ENCODE data around the gene DYNC1LI2. TPM values are rescaled to one million over a fixed set of nuclear protein-coding genes. Genes with fewer than 3 reads are reported as not detected.

DYNC1LI2 gene
- total and polyA plus RNA-seq, 2 of the 8 experiments (the other 6 are each of a cell fraction or from before 2014, with no cell fraction given), result 35.0 to 70.8 TPM

- CTCF ChIA-PET (ENCODE audit: partially characterized antibody), result interaction anchor here (0.6 to 11.3 kb wide), 21 partner anchors 9 to 167 kb away, joined by 3 to 170 read pairs (median 4); partner anchors contain the start of gene DYNC1LI2
- no peak overlapping the region for H3K23ac ChIP-seq (ENCODE audit: insufficient read length)
- H4K91ac ChIP-seq (replicated peaks; ENCODE audit: insufficient read length, low read length), result no peak overlapping the region
- H2AK5ac ChIP-seq (ENCODE audit: low read depth, low read length), result no peak overlapping the region
- peaks cover 8% of the 10 kb centered on the region for H3K79me1 ChIP-seq (ENCODE audit: low read depth, low read length)
- H2BK5ac ChIP-seq (ENCODE audit: low read depth, low read length), result no peak overlapping the region
- no peaks in the 10 kb centered on the region for H3K23me2 ChIP-seq (ENCODE audit: low read depth, low read length)
- peaks cover 0 to 8% (median 5%) of the 10 kb centered on the region in 4 experiments; a peak in 3 of 7 replicates for H3K4me1 ChIP-seq (replicated peaks in 1 of 4; ENCODE audit: control insufficient read depth in 3 of 4, insufficient read depth in 4 of 4, low read length in 3 of 4)
- H2AFZ ChIP-seq (ENCODE audit: low read length), result no peak overlapping the region
- WGBS, 2 experiments (ENCODE audit: extremely low coverage in 1 of 2, insufficient coverage in 1 of 2, insufficient read length in 1 of 2, insufficient replicate concordance in 2 of 2, low coverage in 1 of 2, low lambda C conversion rate in 2 of 2, missing lambda C conversion rate in 1 of 2), result 39% methylated on average over 2 of the region's 2 CpGs; no CpG with 5 or more reads in 1 of the 2 experiments
- no peak overlapping the region for H3K14ac ChIP-seq (ENCODE audit: insufficient read length)
- no peak overlapping the region for H3K4ac ChIP-seq (replicated peaks; ENCODE audit: insufficient read length, low read depth, low read length)
- H4K8ac ChIP-seq (ENCODE audit: extremely low read depth, insufficient read depth, low read length), result no peak overlapping the region
- no peak overlapping the region for H3K27ac ChIP-seq (ENCODE audit: low read depth, low read length)
- TF ChIP-seq CEBPB (IDR thresholded peaks at IDR 0.05; ENCODE audit: low read depth, low read length) (no peak), SIN3A (conservative IDR thresholded peaks at IDR 0.05 in 1 of 2, IDR thresholded peaks at IDR 0.05 in 1 of 2; ENCODE audit: low read depth in 1 of 2, low read length in 2 of 2) (0 out of 4 replicates have a peak, but pooled peaks of 1 of the 2 experiments have one; percentile 28), RXRA (IDR thresholded peaks at IDR 0.05; ENCODE audit: insufficient read depth, low read depth, low read length) (no peak), RAD21 (IDR thresholded peaks at IDR 0.05 in 1 of 2, conservative IDR thresholded peaks at IDR 0.05 in 1 of 2; ENCODE audit: low read depth in 2 of 2, low read length in 2 of 2) (peak; percentile 12 to 25; a peak in 1 of 4 replicates)
- TF ChIP-seq, protein P1, sequence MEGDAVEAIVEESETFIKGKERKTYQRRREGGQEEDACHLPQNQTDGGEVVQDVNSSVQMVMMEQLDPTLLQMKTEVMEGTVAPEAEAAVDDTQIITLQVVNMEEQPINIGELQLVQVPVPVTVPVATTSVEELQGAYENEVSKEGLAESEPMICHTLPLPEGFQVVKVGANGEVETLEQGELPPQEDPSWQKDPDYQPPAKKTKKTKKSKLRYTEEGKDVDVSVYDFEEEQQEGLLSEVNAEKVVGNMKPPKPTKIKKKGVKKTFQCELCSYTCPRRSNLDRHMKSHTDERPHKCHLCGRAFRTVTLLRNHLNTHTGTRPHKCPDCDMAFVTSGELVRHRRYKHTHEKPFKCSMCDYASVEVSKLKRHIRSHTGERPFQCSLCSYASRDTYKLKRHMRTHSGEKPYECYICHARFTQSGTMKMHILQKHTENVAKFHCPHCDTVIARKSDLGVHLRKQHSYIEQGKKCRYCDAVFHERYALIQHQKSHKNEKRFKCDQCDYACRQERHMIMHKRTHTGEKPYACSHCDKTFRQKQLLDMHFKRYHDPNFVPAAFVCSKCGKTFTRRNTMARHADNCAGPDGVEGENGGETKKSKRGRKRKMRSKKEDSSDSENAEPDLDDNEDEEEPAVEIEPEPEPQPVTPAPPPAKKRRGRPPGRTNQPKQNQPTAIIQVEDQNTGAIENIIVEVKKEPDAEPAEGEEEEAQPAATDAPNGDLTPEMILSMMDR (IDR thresholded peaks at IDR 0.05; ENCODE audit: control extremely low read depth in 1 of 3, insufficient read depth in 1 of 3, low read depth in 1 of 3, low read length in 3 of 3), result peak; percentile 29 to 60 (median 47); a peak in 3 of 4 replicates
- H3K79me2 ChIP-seq (ENCODE audit: control insufficient read depth in 1 of 2, insufficient read depth in 2 of 2, low read length in 2 of 2), result peaks cover 3 to 60% of the 10 kb centered on the region in 2 experiments; a peak in 2 of 4 replicates
- H4K20me1 ChIP-seq (replicated peaks in 1 of 2; ENCODE audit: control insufficient read depth in 1 of 2, insufficient read depth in 2 of 2, low read length in 2 of 2), result peaks cover 6 to 16% of the 10 kb centered on the region in 2 experiments
- H3K27me3 ChIP-seq (replicated peaks in 1 of 4; ENCODE audit: control insufficient read depth in 3 of 4, extremely low read depth in 1 of 4, insufficient read depth in 3 of 4, low read length in 3 of 4), result no peaks in the 10 kb centered on the region
- no peak overlapping the region for H2BK120ac ChIP-seq (replicated peaks; ENCODE audit: low read depth, low read length)
- H3K4me2 ChIP-seq (ENCODE audit: insufficient read depth in 1 of 2, low read depth in 2 of 2, low read length in 2 of 2), result peak overlapping the region in 1 of 2 experiments; percentile 36; a peak in 1 of 4 replicates
- peaks cover 11 to 80% (median 52%) of the 10 kb centered on the region in 4 experiments for H3K36me3 ChIP-seq (ENCODE audit: control insufficient read depth in 2 of 4, insufficient read depth in 4 of 4, low read length in 3 of 4)
- no peaks in the 10 kb centered on the region for H3K9me3 ChIP-seq (ENCODE audit: insufficient read depth in 2 of 2, low read depth in 1 of 2, low read length in 1 of 2)
- no peak overlapping the region for H3K9ac ChIP-seq (replicated peaks in 1 of 4; ENCODE audit: extremely low read depth in 1 of 4, low read depth in 3 of 4, low read length in 3 of 4)
- FAIRE-seq (no peak), DNase-seq (ENCODE audit: low read depth in 1 of 2, low spot score in 2 of 2) (no peak)
- H2BK12ac ChIP-seq (ENCODE audit: low read depth, low read length), result no peak overlapping the region
- no peak overlapping the region for H2BK15ac ChIP-seq (ENCODE audit: low read length)
- no peak overlapping the region for H3K56ac ChIP-seq (replicated peaks; ENCODE audit: insufficient read length, low read depth, low read length)
- H4K5ac ChIP-seq (ENCODE audit: insufficient read length, low read depth, low read length), result no peak overlapping the region
- H3K4me3 ChIP-seq (ENCODE audit: extremely low read depth in 1 of 4, insufficient read depth in 2 of 4, low read depth in 3 of 4, low read length in 4 of 4), result no peak overlapping the region
- H3K18ac ChIP-seq (ENCODE audit: extremely low read depth, low read length), result 0 out of 2 replicates have a peak overlapping the region, but pooled peaks have one; percentile 38
- no peak overlapping the region for H2BK20ac ChIP-seq (ENCODE audit: low read length)
- POLR2A ChIA-PET (ENCODE audit: partially characterized antibody), result interaction anchor here (0.6 to 6.6 kb wide), 6 partner anchors 9 to 73 kb away, joined by 3 to 57 read pairs (median 3); partner anchors contain the start of gene DYNC1LI2
Observed at GRCh38 chr16:66740010-66740409, 11.4 kb downstream of the DYNC1LI2 start.
